HepG2 (cell line): Measurements from ENCODE around the gene CALU. TPM values are rescaled to one million over a fixed set of nuclear protein-coding genes. Genes with fewer than 3 reads are reported as not detected.

Experiments
- ATAC-seq: fragments of 200-7000 bp; cut with Tn5 transposase; 3 replicates; pipeline ENCODE4 v1.9.1; 2020; ENCODE audit warnings: mild to moderate bottlenecking, moderate library complexity
- BruUV-seq: library from RNA; stranded (reverse); fragments of 400-500 nt; replicated peaks from 2 replicates; lab custom pipeline; 2021; lab: Mats Ljungman, UMichigan
- CTCF ChIA-PET: fragments of 300-600 bp; formaldehyde crosslinking; extraction: SDS; loops from one replicate; lab custom pipeline; 2021; ENCODE audit warnings: low total read pairs, inconsistent platforms, low intra/inter-chr PET ratio; lab: Yijun Ruan, JAX
- POLR2A ChIA-PET: fragments of 350-600 bp; sonication (Branson Sonifier 250); formaldehyde crosslinking; loops from one replicate; lab custom pipeline; 2020; ENCODE audit warnings: antibody characterized with exemption, inconsistent platforms; lab: Yijun Ruan, JAX
- DNase-seq: peaks from one replicate; pipeline ENCODE4 v3.0.0-alpha.2; 2015; ENCODE audit warnings: low spot score
- FAIRE-seq: peaks from 3 replicates; lab custom pipeline; 2011; peaks lifted over from hg19 to GRCh38; lab: Jason Lieb, UNC
- H2AFZ ChIP-seq: one replicate; pipeline ENCODE4 v1.6.1; 2011; ENCODE audit warnings: low read length, inconsistent platforms
- H3K27ac ChIP-seq: fragments of 300-600 bp; 3 replicates; pipeline ENCODE4 v1.8.0; 2011; ENCODE audit warnings: mixed run types, mild to moderate bottlenecking, mixed read lengths, low read length, inconsistent platforms; ENCODE audit not compliant: insufficient read depth; ENCODE audit errors: extremely low read length
- H3K27me3 ChIP-seq, 2 experiments: fragments of 200-600 bp in 1 of 2; 2 replicates in 1 of 2; 3 replicates in 1 of 2; pipeline versions ENCODE4 v1.6.0 to v1.8.0; 2011; ENCODE audit warnings: low read length in 2 of 2, mild to moderate bottlenecking in 2 of 2, moderate library complexity in 2 of 2, inconsistent platforms in 1 of 2; ENCODE audit not compliant: insufficient read depth in 2 of 2, control insufficient read depth in 1 of 2
- H3K36me3 ChIP-seq, 2 experiments: fragments of 200-600 bp in 1 of 2; replicated peaks in 1 of 2; 2 replicates in 1 of 2; 3 replicates in 1 of 2; pipeline versions ENCODE4 v1.5.1 to v1.8.0; 2011; ENCODE audit warnings: low read length in 2 of 2, inconsistent platforms in 1 of 2; ENCODE audit not compliant: insufficient read depth in 2 of 2, control insufficient read depth in 1 of 2
- H3K4me1 ChIP-seq: 2 replicates; pipeline ENCODE4 v1.5.1; 2012; ENCODE audit warnings: low read length, inconsistent platforms; ENCODE audit not compliant: insufficient read depth
- H3K4me2 ChIP-seq: 2 replicates; pipeline ENCODE4 v1.6.0; 2011; ENCODE audit warnings: low read depth, low read length, inconsistent platforms
- H3K4me3 ChIP-seq, 3 experiments: fragments of 200-600 bp in 1 of 3; sonication (generic), shearing (Covaris generic) in 1 of 3; replicated peaks in 1 of 3; 2 replicates each; pipeline ENCODE4 v1.5.1; 2011 to 2016; ENCODE audit warnings: low read length in 3 of 3, inconsistent platforms in 2 of 3, low read depth in 2 of 3, mild to moderate bottlenecking in 2 of 3, control low read depth in 1 of 3, mixed read lengths in 1 of 3; ENCODE audit not compliant: insufficient read depth in 1 of 3
- H3K79me2 ChIP-seq: one replicate; pipeline ENCODE4 v1.6.1; 2011; ENCODE audit warnings: low read length, inconsistent platforms; ENCODE audit not compliant: insufficient read depth
- H3K9ac ChIP-seq: 2 replicates; pipeline ENCODE4 v1.6.0; 2011; ENCODE audit warnings: mild to moderate bottlenecking, low read depth, low read length, inconsistent platforms; ENCODE audit not compliant: insufficient read depth
- H3K9me3 ChIP-seq: 2 replicates; pipeline ENCODE4 v1.5.1; 2012; ENCODE audit warnings: mild to moderate bottlenecking, low read length
- H4K20me1 ChIP-seq: 2 replicates; pipeline ENCODE4 v1.6.0; 2011; ENCODE audit warnings: inconsistent platforms, mild to moderate bottlenecking, low read length, moderate library complexity; ENCODE audit not compliant: insufficient read depth
- FIP1L1 ChIP-seq: fragments of 200-400 bp; formaldehyde crosslinking; IDR thresholded peaks from 2 replicates; pipeline ENCODE4 v1.6.1; 2018; ENCODE audit warnings: low read depth, mild to moderate bottlenecking, low read length, moderate library complexity, borderline replicate concordance; ENCODE audit not compliant: insufficient read depth
- HOXA7 ChIP-seq: sonication (generic); formaldehyde crosslinking; IDR thresholded peaks from 2 replicates; pipeline ENCODE4 v1.8.1; 2022; ENCODE audit warnings: mild to moderate bottlenecking, missing genetic modification reagents, moderate library complexity
- KAT2B ChIP-seq: fragments of 150-350 bp; IDR thresholded peaks from 2 replicates; pipeline ENCODE4 v1.6.1; 2014; ENCODE audit warnings: low read depth, low read length, borderline replicate concordance
- MYPOP ChIP-seq: sonication (generic); formaldehyde crosslinking; IDR thresholded peaks from 2 replicates; pipeline ENCODE4 v1.8.1; 2023; ENCODE audit warnings: mild to moderate bottlenecking, moderate library complexity, missing genetic modification reagents
- POLR2A ChIP-seq, 2 experiments: IDR thresholded peaks; 2 replicates each; pipeline ENCODE4 v1.6.1; 2011; ENCODE audit warnings: low read depth in 2 of 2, low read length in 2 of 2, mild to moderate bottlenecking in 1 of 2, moderate library complexity in 1 of 2; ENCODE audit not compliant: insufficient read depth in 1 of 2
- SCMH1 ChIP-seq: sonication (generic); formaldehyde crosslinking; IDR thresholded peaks from 2 replicates; pipeline ENCODE4 v1.9.0; 2021; ENCODE audit warnings: missing genetic modification reagents, mild to moderate bottlenecking, borderline replicate concordance
- ZNF318 ChIP-seq: sonication (generic); formaldehyde crosslinking; IDR thresholded peaks from 2 replicates; pipeline ENCODE4 v1.4.0; 2020; ENCODE audit warnings: mild to moderate bottlenecking, missing genetic modification reagents
- ZNF615 ChIP-seq: sonication (generic); formaldehyde crosslinking; IDR thresholded peaks from 2 replicates; pipeline ENCODE4 v1.5.0; 2020; ENCODE audit warnings: mild to moderate bottlenecking, missing genetic modification reagents, borderline replicate concordance
- ZNF777 ChIP-seq: sonication (generic); formaldehyde crosslinking; IDR thresholded peaks from 2 replicates; pipeline ENCODE4 v1.4.0; 2020; ENCODE audit warnings: missing genetic modification reagents
- WGBS: methylation state at CpG from one replicate; pipeline ENCODE4 v1.1.6; 2017; ENCODE audit warnings: low lambda C conversion rate; 5-methylcytosine and 5-hydroxymethylcytosine counted together
- in situ Hi-C: cut with HindIII; loops from 2 replicates; pipeline ENCODE4 v1.10.0; 2017; ENCODE audit warnings: low pct_unique_long_range_greater_than_20kb; ENCODE audit not compliant: extremely low pct_ligation_motif_present
- intact Hi-C: fragments of 100-400 bp; cut with micrococcal nuclease; formaldehyde crosslinking; loops from one replicate; pipeline ENCODE4 v1.10.0; 2022; ENCODE audit not compliant: unreplicated experiment
- polyA plus RNA-seq, 8 experiments: library from polyadenylated mRNA; depleted of rRNA in 3 of 8; stranded (reverse) in 7 of 8; unstranded in 1 of 8; fragments of >200 nt; fragmentation: Illumina TruSeq in 4 of 8; extraction: Trizol in 4 of 8; gene quantifications; 2 replicates each; pipeline versions ENCODE4 v1.2.1 to v1.2.3, GENCODE V29; 2011 to 2016; ENCODE audit warnings: low read depth in 4 of 8, missing spikeins in 1 of 8, mixed read lengths in 1 of 8; ENCODE audit not compliant: insufficient read depth in 1 of 8
- total RNA-seq, 5 experiments: library from RNA; depleted of rRNA; stranded (reverse); fragments of >200 nt; fragmentation: Illumina TruSeq; extraction: Trizol; gene quantifications; 2 replicates each; pipeline ENCODE4 v1.2.3, GENCODE V29; 2016; ENCODE audit warnings: low read depth in 1 of 5
- TF ChIP-seq, protein P1 (sequence below): sonication (generic); formaldehyde crosslinking; IDR thresholded peaks from 2 replicates; pipeline ENCODE4 v1.4.0; 2020; ENCODE audit warnings: missing genetic modification reagents, borderline replicate concordance

CALU gene
- total and polyA plus RNA-seq, 2 of the 13 experiments (the other 11 are each of a cell fraction or from before 2014, with no cell fraction given): 198 to 252 TPM

DNA sequence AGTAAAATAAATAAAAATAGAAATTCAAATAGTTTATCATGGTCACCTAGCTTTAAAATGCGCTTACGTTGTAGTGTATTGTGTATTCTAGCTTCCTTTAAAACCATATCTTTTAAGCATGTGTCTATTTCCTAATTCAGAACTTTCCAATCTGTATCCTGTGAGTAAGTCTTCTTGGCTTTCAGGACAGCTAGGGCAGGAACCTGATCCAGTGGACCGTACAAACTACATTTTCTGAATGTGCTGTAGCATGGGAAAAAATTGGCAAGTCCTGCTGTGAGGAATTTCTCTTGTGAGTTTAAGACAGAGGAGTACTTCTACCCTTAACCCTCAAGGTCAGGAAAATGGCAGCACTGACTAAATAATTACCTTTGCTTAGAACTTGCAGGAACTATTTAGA, 24.4 kb downstream of the CALU start:
- Histone ChIP-seq H3K4me1 (no peaks in the 10 kb centered on the region), H3K27ac (no peak overlapping the region), H3K9ac (no peak overlapping the region), H3K9me3 (no peaks in the 10 kb centered on the region), H3K36me3 (peaks cover 14 to 72% of the 10 kb centered on the region in 2 experiments), H3K4me2 (no peak overlapping the region), H3K4me3 (no peak overlapping the region), H4K20me1 (0 out of 2 replicates have a peak, but pooled peaks cover 3% of the 10 kb centered on the region), H2AFZ (no peak overlapping the region), H3K79me2 (peaks cover 2% of the 10 kb centered on the region), H3K27me3 (no peaks in the 10 kb centered on the region)
- BruUV-seq: no TSS peak
- POLR2A ChIA-PET: no interaction called here
- 96% methylated on average over 3 of the region's 3 CpGs for WGBS
- ATAC-seq: no peak
- in situ Hi-C loops: no loop called here
- no peak for DNase-seq
- no peak for FAIRE-seq
- CTCF ChIA-PET: no interaction called here
- intact Hi-C loops: no loop called here
- no peak for TF ChIP-seq HOXA7 (CRISPR knock-in tag)
- no peak for TF ChIP-seq ZNF615 (CRISPR knock-in tag)
- no peak for TF ChIP-seq ZNF318
- TF ChIP-seq, protein P1, sequence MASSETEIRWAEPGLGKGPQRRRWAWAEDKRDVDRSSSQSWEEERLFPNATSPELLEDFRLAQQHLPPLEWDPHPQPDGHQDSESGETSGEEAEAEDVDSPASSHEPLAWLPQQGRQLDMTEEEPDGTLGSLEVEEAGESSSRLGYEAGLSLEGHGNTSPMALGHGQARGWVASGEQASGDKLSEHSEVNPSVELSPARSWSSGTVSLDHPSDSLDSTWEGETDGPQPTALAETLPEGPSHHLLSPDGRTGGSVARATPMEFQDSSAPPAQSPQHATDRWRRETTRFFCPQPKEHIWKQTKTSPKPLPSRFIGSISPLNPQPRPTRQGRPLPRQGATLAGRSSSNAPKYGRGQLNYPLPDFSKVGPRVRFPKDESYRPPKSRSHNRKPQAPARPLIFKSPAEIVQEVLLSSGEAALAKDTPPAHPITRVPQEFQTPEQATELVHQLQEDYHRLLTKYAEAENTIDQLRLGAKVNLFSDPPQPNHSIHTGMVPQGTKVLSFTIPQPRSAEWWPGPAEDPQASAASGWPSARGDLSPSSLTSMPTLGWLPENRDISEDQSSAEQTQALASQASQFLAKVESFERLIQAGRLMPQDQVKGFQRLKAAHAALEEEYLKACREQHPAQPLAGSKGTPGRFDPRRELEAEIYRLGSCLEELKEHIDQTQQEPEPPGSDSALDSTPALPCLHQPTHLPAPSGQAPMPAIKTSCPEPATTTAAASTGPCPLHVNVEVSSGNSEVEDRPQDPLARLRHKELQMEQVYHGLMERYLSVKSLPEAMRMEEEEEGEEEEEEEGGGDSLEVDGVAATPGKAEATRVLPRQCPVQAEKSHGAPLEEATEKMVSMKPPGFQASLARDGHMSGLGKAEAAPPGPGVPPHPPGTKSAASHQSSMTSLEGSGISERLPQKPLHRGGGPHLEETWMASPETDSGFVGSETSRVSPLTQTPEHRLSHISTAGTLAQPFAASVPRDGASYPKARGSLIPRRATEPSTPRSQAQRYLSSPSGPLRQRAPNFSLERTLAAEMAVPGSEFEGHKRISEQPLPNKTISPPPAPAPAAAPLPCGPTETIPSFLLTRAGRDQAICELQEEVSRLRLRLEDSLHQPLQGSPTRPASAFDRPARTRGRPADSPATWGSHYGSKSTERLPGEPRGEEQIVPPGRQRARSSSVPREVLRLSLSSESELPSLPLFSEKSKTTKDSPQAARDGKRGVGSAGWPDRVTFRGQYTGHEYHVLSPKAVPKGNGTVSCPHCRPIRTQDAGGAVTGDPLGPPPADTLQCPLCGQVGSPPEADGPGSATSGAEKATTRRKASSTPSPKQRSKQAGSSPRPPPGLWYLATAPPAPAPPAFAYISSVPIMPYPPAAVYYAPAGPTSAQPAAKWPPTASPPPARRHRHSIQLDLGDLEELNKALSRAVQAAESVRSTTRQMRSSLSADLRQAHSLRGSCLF (CRISPR knock-in tag): no peak
- TF ChIP-seq SCMH1 (CRISPR knock-in tag): no peak
- no peak for TF ChIP-seq MYPOP
- TF ChIP-seq POLR2A (IDR thresholded peaks at IDR 0.05; ENCODE audit: insufficient read depth in 1 of 2, low read depth in 2 of 2, low read length in 2 of 2): no peak
- no peak for TF ChIP-seq ZNF777
- no peak for TF ChIP-seq FIP1L1
- no peak for TF ChIP-seq KAT2B
